Measurements from ENCODE around the gene DNAJC22. TPM values are rescaled to one million over a fixed set of nuclear protein-coding genes. Genes with fewer than 3 reads are reported as not detected.
"Not testable (repeated sequence)": the region's sequence is repeated elsewhere in the genome, so short reads cannot be mapped to it uniquely, and the experiment has no call there.

DNAJC22 gene
- total RNA-seq, 1 donor from 2014 or later = 0.16 TPM

DNA sequence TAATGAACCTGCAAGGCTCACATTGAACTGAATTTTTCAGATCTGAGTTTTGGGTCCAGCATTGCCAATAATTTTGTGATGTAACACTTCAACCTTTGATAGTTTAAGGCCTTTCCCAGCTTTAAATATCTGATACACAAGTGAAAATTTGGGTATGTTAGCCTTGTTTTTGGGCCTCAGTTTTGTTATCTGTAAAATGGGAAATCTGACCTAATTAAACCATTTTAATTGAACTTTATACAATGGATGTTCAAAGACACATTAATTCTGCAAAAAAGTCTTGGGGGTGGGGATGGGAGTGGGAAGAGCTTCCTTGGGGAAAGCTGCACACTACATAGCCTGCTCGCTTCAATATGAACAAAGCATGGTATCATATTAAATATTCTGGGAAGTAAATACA is 15.4 kb downstream of the DNAJC22 start:
- ATAC-seq (ENCODE audit: poor library complexity) = no peak
- DNase-seq = no peak
- intact Hi-C loops (cut with DNase I) = no loop called here

DNA sequence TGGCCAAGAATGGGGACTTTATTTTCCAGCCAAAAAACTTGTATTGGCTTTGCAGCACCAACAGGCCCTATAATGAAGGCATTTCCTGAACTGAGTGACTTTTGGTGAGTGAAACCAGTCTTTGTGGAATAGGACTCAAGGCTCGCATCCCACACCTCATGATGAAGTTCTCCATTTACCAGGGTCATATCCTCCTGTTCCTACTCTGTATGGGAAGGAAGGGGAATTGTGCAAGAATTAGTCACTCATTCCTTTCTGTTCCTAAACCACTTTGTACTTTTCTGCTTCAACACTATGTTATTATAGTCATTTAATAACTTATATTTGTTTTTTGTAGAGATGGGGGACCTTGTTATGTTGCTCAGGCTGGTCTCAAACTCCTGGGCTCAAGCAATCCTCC is 18.3 kb downstream of the DNAJC22 start:
- no peak for ATAC-seq (ENCODE audit: poor library complexity)
- DNase-seq = no peak

DNA sequence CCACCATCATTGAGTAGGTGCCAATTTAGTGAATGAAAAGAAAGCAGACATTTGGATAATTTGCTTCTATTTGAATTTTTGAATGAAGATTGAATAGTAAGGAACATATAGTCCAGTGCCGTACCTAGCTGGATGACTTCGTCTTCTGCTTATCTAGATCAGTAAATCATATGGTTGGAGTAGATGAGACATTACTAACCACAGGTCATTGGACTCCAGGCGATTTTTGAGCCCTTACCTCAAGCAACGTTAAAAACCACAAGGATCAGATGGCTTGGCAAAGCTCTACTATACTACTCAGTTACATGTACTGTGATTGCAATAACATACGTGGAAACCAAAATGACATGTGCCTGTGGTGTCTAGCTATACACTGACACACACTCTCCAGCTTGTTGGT is 18.9 kb downstream of the DNAJC22 start:
- ATAC-seq (ENCODE audit: poor library complexity) = no peak
- no peak for DNase-seq
- intact Hi-C loops (cut with DNase I) = no loop called here

More for the DNA sequence above, 18.3 kb downstream of the DNAJC22 start:
- intact Hi-C loops (cut with DNase I) = no loop called here

DNA sequence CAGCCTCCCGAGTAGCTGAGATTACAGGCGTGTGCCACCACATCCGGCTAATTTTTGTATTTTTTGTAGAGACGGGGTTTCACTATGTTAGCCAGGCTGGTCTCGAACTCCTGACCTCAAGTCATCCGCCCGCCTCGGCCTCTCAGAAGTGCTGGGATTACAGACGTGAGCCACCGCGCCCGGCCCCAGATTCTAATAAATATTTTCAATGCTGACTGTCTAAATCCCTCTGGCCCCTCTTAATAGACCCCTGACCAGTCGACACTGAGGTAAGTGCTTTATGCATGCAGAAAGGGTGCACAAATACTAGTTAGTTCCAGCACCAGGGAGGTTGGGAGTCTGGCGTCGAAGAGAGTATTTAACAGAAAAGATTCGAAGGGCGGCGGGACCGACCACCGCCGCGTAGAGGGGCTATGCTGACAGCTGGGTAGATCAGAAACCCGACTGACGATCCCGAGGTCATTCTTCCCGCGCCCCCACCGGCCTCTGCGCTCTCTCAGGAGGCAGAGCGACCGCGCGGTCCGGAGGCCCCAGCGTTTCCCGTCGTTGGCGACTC is 19.5 kb downstream of the DNAJC22 start:
- no peak for ATAC-seq (ENCODE audit: poor library complexity)
- DNase-seq = no peak
- intact Hi-C loops (cut with DNase I) = no loop called here

DNA sequence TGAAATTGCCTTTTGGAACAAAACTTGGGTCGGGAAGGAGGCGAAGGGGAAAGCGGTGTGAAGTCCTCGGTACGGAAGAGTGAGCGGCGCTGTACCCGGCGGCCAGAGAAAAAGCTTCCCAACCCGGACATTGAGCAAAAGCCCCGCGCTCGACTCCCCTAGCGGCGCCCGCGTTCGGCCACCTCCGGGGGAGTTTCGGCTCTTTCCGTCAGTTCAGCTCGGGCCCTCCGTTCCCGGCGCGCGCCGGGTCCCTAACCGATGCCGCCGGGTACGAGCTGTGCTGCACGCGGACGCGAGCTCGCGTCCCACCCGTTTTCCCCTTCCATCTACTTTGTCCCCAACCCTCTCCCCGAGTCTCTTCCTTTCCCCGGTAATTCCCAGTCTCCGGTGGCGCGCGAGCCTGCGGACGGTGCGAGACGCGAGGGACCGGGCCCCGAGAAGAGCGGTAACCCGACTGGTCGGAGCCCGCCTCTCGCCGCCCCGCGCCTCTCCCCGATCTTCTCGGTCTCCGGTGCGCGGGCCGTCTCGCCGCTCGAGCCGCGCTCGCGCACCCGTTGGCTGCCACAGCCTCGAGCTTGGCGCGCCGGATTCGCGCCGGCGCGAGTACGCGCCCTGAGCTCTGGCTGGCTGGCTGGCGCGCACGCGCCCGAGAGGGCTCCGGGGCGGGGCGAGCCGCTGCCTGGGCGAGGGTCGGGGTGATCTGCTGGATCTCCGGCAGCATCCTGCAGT is 20.1 kb downstream of the DNAJC22 start:
- intact Hi-C loops (cut with DNase I) = no loop called here
- ATAC-seq (ENCODE audit: poor library complexity) (peak; percentile 96), DNase-seq (peak; percentile 93)

DNA sequence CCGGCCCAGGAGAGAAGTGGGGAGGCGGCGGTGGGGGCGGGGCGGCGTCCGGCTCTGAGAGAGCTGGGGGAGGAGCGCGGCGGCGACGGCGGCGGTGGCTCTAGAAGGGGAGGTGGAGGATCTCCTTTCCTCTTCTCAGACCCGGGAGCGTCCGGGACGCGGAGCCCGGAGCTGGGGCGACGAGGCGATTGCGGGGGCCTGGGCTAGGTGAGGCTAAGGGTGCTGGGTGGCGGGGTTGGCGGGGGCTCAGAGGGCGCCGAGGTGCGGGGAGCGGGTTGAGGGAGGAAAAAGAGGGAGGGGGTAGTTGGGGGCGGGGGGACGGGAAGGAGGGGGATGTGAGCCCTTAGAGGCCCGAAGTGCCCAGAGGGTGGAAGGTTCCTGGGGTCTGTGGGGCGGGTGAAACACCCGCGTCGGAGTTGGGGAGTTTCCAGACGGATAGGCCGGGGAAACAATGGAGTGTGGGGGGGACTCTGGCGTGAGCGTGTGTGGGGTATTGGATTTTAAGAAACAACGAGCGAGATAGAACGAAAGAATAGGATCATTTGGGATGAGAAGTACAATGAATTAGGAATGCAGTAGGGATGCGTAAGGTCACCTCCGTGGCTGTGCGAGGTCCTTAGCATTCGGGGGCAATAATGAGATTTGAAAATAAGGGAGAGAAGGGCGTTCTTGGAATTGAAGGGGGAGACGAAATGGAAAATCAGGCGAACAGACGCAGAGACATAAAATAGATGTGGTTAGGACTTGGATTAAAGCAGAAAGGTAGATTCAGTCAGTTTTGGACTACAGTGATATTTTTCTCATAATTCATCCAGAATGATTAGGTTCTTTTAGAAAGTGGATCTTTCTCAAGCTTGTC is 20.9 kb downstream of the DNAJC22 start, which contains the start of gene SPATS2:
Gene SPATS2, plus strand, starts transcription at position 82 of the 859 bp plus-strand sequence. CDS start 93,551 bp downstream, outside the sequence.
- ATAC-seq (ENCODE audit: poor library complexity) (no peak), DNase-seq (peak; percentile 97)
- intact Hi-C loops (cut with DNase I) = no loop called here

DNA sequence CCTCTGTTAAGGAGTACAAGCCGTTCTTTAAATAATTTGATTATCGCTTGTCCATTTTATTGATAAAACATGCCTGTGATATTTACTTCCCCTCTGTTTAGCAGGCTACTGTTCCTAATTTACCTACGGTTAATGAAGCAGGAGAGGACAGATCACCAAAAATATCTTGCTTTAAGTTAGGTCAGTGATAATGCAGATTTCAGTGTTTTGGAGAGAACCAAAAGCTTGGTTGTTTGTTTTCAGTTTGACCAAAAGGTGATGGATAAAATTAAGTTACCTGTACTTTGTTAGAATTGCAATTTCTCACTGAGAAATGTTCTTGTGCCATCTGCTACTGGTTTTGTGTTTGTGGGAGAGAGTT is 21.5 kb downstream of the DNAJC22 start:
- DNase-seq (no peak), ATAC-seq (ENCODE audit: poor library complexity) (no peak)
- intact Hi-C loops (cut with DNase I) = no loop called here

DNA sequence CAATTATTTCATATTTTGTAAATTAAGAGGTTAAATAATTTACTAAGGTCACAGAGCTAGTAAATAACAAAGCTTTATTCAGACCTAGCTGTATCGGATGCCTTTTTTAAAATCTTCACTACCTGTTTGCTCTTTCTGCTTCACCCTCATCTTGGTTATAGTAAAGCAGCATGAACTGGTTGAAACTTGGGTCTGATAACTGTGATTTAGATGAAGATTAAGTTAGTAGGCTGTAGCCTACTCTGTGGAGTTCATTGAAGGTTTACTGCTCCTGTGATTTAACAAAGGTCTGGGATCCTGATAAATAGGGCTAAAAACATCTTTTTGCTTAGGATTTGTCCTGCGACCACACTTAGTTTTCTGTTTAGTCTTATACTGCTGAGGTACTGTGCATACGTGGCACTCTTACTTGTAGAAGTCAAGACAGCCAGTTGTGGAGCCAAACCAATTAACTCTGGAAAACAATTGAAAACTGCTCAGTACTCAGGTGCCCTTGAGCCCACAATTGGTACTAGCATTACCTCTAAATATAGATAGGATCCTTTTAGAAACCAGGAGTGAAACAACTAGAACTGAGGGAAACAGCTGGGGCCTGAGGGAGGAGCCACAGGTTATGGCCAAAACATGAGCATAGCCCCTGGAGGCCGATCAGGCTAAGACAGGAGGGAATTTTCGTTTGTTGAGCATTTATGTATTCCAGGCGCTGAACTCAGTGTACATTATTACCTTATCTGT is 22.9 kb downstream of the DNAJC22 start:
- DNase-seq (no peak), ATAC-seq (ENCODE audit: poor library complexity) (no peak)
- intact Hi-C loops (cut with DNase I) = no loop called here

DNA sequence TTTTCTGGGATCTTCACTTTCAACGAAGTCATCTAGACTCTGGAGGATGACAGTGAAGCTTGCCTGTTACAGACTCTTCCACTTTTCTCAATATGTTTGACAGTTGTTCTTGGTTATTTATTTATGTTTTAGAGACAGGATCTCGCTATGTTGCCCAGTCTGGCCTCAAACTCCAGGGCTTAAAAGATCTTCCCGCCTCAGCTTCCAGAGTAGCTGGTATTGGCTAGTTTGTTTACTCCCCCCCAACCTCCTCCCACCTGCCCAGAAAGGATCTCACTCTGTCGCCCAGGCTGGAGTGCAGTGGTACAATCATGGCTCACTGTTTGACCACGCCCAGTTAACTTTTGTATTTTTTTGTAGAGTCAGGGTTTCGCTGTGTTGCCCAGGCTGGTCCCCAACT is 23.9 kb downstream of the DNAJC22 start:
- ATAC-seq (ENCODE audit: poor library complexity) (no peak), DNase-seq (no peak)
- intact Hi-C loops (cut with DNase I) = no loop called here

DNA sequence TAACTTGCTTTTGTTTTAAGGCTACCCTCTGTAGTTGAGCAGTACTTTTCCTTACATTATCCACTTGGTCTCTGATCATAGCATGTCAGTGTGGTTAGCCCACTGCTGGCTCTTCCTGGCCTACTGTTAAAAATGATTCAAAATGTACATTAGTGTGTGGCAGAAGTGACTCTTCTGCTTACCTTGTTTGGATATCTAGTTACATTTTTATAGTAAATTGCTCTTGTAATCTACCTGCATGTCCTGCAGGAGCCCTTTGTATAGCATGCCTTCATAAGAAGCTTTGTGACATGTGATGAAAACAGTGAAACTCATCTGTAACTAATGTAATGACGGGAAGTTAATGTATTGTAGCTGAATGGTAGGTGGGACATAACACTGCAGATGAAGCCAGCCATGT is 28.7 kb downstream of the DNAJC22 start:
- DNase-seq (no peak), ATAC-seq (ENCODE audit: poor library complexity) (no peak)
- intact Hi-C loops (cut with DNase I) = no loop called here

DNA sequence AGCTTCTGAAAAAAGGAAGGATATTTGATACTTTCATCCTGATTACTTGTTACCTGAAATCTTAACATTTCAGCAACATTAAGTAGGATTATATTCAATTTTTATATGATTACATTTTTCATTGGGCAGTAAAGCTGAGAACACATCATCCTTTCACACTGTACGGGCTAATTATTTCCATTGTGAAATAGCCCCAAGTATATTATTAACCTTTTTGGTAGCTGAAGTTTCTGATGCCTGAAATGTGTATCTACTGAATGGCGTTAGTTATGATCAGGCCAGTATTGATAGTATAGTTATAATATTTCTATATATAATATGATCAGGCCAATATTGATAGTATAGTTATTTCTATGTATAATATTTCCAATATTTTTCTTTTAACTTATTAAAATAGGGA is 30.7 kb downstream of the DNAJC22 start:
- no peak for ATAC-seq (ENCODE audit: poor library complexity)
- no peak for DNase-seq
- intact Hi-C loops (cut with DNase I) = no loop called here

DNA sequence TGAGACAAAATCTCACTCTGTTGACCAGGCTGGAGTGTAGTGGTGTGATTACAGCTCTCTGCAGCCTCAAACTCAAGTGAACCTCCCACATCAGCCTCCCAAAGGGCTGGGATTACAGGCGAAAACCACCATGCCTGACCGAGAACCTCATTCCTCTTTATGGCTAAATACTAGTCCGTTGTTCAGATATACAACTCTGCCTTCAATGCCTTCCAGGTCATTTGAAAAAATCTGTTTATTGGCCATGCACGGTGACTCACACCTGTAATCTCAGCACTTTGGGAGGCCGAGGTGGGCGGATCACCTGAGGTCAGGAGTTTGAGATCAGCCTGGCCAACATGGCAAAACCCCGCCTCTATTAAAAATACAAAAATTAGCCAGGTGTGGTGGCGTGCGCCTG is 33.5 kb downstream of the DNAJC22 start:
- ATAC-seq (ENCODE audit: poor library complexity); intact Hi-C loops (cut with DNase I); DNase-seq: not testable (repeated sequence)

DNA sequence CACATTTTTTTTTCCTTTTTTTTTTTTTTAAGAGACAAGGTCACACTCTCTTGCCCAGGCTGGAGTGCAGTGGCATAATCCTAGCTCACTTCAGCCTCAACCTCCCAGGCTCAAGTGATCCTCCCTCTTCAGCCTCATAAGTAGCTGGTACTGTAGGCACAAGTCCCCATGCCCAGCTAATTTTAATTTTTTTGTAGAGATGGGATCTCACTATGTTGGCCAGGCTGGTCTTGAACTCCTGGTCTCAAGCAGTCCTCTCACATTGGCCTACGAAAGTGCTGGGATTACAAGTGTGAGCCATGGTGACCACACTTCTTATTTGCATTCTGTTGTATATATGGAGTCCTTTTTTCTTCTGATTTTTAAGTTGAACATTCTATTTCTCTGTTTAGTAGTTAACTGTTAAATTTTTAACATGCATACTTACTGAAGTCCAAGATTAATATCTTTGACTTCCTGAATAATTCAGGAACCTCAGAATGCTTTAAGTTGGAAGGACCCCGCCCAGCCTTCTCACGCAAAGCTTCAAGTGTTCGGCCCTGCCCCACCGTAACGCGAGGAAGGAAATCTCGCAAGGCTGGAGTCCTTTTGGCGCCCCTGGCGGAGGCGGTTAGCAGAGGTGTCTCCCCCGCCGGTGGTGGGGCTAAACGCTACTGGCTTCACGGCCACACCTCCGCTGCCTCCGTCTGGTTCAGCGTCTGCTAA is 42.1 kb downstream of the DNAJC22 start:
- intact Hi-C loops (cut with DNase I) = no loop called here
- DNase-seq (peak; percentile 71), ATAC-seq (ENCODE audit: poor library complexity) (no peak)

DNA sequence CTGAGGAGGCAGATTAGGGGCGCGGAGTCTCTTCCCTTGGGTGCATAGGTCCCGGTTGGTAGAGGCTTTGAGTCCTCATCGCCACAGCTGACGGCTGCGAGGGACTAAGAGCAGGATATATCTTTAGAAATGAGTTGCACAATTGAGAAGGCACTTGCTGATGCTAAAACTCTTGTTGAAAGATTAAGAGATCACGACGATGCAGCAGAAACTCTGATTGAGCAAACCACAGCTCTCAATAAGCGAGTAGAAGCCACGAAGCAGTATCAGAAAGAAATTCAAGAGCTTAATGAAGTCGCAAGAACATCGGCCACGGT is 42.7 kb downstream of the DNAJC22 start:
- DNase-seq (no peak), ATAC-seq (ENCODE audit: poor library complexity) (no peak)
- intact Hi-C loops (cut with DNase I) = no loop called here

DNA sequence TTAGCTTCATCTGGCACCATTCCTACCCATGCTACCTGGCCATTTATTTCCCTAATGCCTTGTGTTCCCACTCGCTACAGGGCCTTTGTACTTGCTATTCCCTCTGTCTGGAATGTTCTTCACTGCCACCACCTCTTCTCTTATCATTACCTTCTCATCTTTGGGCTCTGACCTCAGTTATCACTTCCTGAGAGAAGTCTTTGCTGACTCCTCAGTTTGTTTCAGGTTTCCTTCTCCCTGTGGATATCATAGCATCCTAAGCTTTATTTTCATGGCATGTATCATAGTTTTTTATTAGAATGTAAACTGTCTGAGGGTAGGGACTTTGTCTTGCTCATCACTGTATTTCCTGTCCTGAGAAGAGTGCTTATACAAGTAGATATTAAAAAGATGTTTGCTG is 50.3 kb downstream of the DNAJC22 start:
- intact Hi-C loops (cut with DNase I) = no loop called here
- ATAC-seq (ENCODE audit: poor library complexity) (no peak), DNase-seq (no peak)

DNA sequence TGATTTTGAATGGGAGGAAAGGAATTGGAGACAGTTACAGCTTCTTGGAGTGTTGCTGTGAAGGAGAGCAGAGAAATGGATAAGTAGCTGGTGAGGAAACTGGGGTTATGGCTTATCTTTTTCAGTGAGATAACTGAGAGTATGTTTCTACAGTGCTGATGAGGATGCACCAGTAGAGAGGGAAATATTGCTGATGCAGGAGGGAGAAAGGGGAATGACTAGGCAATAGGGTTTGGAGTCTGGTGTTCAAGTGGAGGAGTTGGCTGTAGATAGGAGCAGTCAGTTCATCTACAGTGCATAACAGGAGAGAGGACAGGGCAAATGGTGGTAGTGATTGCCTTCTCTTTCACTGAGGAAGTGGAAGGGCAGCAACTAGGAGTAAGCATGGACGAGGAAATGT is 53.6 kb downstream of the DNAJC22 start:
- no peak for DNase-seq
- ATAC-seq (ENCODE audit: poor library complexity) = no peak
- intact Hi-C loops (cut with DNase I) = no loop called here

Measured in Right ventricle myocardium superior (tissue), 1 donor.